H9 (cell line): Measurements from ENCODE around the gene MAPRE3. TPM values are rescaled to one million over a fixed set of nuclear protein-coding genes. Genes with fewer than 3 reads are reported as not detected.

ENCODE experiments used
- DNase-seq: peaks from one replicate; pipeline ENCODE4 v3.0.0-alpha.2; 2017
- H2AFZ ChIP-seq: one replicate; pipeline ENCODE4 v1.6.1; 2013; ENCODE audit warnings: mild to moderate bottlenecking, low read length, control low read depth, moderate library complexity
- H2AK5ac ChIP-seq: 2 replicates; pipeline ENCODE4 v1.6.1; 2013; ENCODE audit warnings: low read length, control low read depth, mixed read lengths; ENCODE audit not compliant: insufficient read length
- H2BK120ac ChIP-seq: one replicate; pipeline ENCODE4 v1.6.1; 2013; ENCODE audit warnings: low read depth, mild to moderate bottlenecking, low read length, control low read depth, inconsistent platforms; ENCODE audit not compliant: poor library complexity, severe bottlenecking
- H2BK12ac ChIP-seq: 2 replicates; pipeline ENCODE4 v1.6.1; 2013; ENCODE audit warnings: low read length, control low read depth, mixed read lengths, low read depth; ENCODE audit not compliant: insufficient read length
- H2BK15ac ChIP-seq: 2 replicates; pipeline ENCODE4 v1.6.1; 2013; ENCODE audit warnings: low read depth, low read length, control low read depth
- H2BK20ac ChIP-seq: one replicate; pipeline ENCODE4 v1.6.1; 2013; ENCODE audit warnings: low read depth, mild to moderate bottlenecking, low read length, control low read depth, inconsistent platforms; ENCODE audit not compliant: poor library complexity, severe bottlenecking
- H2BK5ac ChIP-seq: 2 replicates; pipeline ENCODE4 v1.6.1; 2013; ENCODE audit warnings: low read length, control low read depth, mixed read lengths; ENCODE audit not compliant: insufficient read length
- H3K14ac ChIP-seq: 2 replicates; pipeline ENCODE4 v1.6.1; 2013; ENCODE audit warnings: low read length, control low read depth; ENCODE audit not compliant: insufficient read depth
- H3K18ac ChIP-seq: 2 replicates; pipeline ENCODE4 v1.6.1; 2013; ENCODE audit warnings: low read depth, mild to moderate bottlenecking, mixed read lengths, low read length, control low read depth; ENCODE audit not compliant: insufficient read length
- H3K23ac ChIP-seq: 2 replicates; pipeline ENCODE4 v1.6.1; 2013; ENCODE audit warnings: low read length, control low read depth, mixed read lengths, low read depth; ENCODE audit not compliant: insufficient read length
- H3K23me2 ChIP-seq: 2 replicates; pipeline ENCODE4 v1.6.1; 2013; ENCODE audit warnings: low read depth, mild to moderate bottlenecking, mixed read lengths, low read length, control low read depth; ENCODE audit not compliant: insufficient read length, poor library complexity, severe bottlenecking
- H3K27ac ChIP-seq: 2 replicates; pipeline ENCODE4 v1.5.1; 2013; ENCODE audit warnings: low read length, control low read depth, mixed read lengths, low read depth; ENCODE audit not compliant: insufficient read length
- H3K27me3 ChIP-seq: 2 replicates; pipeline ENCODE4 v1.6.1; 2013; ENCODE audit warnings: low read length, control low read depth, inconsistent platforms; ENCODE audit not compliant: insufficient read depth
- H3K4ac ChIP-seq: 2 replicates; pipeline ENCODE4 v1.6.1; 2013; ENCODE audit warnings: low read depth, mild to moderate bottlenecking, control low read depth, inconsistent platforms, low read length, moderate library complexity
- H3K4me1 ChIP-seq: 2 replicates; pipeline ENCODE4 v1.6.1; 2013; ENCODE audit warnings: low read length, control low read depth, inconsistent platforms; ENCODE audit not compliant: insufficient read depth
- H3K4me2 ChIP-seq: 2 replicates; pipeline ENCODE4 v1.6.1; 2013; ENCODE audit warnings: low read length, control low read depth, mixed read lengths; ENCODE audit not compliant: insufficient read length, insufficient read depth
- H3K56ac ChIP-seq: 2 replicates; pipeline ENCODE4 v1.6.1; 2013; ENCODE audit warnings: low read depth, mild to moderate bottlenecking, mixed read lengths, low read length, control low read depth; ENCODE audit not compliant: insufficient read length
- H3K79me1 ChIP-seq: 2 replicates; pipeline ENCODE4 v1.6.1; 2013; ENCODE audit warnings: low read depth, mild to moderate bottlenecking, moderate library complexity, low read length, control low read depth, inconsistent platforms; ENCODE audit not compliant: insufficient read depth, poor library complexity, severe bottlenecking
- H3K79me2 ChIP-seq: 2 replicates; pipeline ENCODE4 v1.6.1; 2013; ENCODE audit warnings: low read length, control low read depth, inconsistent platforms; ENCODE audit not compliant: insufficient read depth
- H3K9ac ChIP-seq: 2 replicates; pipeline ENCODE4 v1.6.1; 2013; ENCODE audit warnings: low read length, control low read depth, mixed read lengths; ENCODE audit not compliant: insufficient read length; ENCODE audit errors: extremely low read depth
- H3K9me3 ChIP-seq: one replicate; pipeline ENCODE4 v1.6.1; 2013; ENCODE audit warnings: low read depth, low read length, inconsistent platforms; ENCODE audit not compliant: control insufficient read depth
- H3T11ph ChIP-seq: one replicate; pipeline ENCODE4 v1.6.1; 2013; ENCODE audit warnings: mild to moderate bottlenecking, low read length, control low read depth, inconsistent platforms
- H4K20me1 ChIP-seq: one replicate; pipeline ENCODE4 v1.6.1; 2013; ENCODE audit not compliant: control insufficient read depth, insufficient read length, insufficient read depth
- H4K5ac ChIP-seq: 2 replicates; pipeline ENCODE4 v1.6.1; 2013; ENCODE audit warnings: low read depth, mild to moderate bottlenecking, mixed read lengths, low read length, control low read depth; ENCODE audit not compliant: insufficient read length
- H4K8ac ChIP-seq: replicated peaks from 2 replicates; pipeline ENCODE4 v1.6.1; 2013; ENCODE audit warnings: low read length, control low read depth, mixed read lengths, low read depth; ENCODE audit not compliant: insufficient read length
- H4K91ac ChIP-seq: 2 replicates; pipeline ENCODE4 v1.6.1; 2013; ENCODE audit warnings: low read depth, mild to moderate bottlenecking, moderate library complexity, mixed read lengths, low read length, control low read depth; ENCODE audit not compliant: insufficient read length
- H3K27ac Mint-ChIP-seq, 3 experiments: 2 replicates in 2 of 3; 3 replicates in 1 of 3; pipeline ENCODE4 v1.8.0; 2020 to 2021; ENCODE audit warnings: mixed read lengths in 3 of 3, mild to moderate bottlenecking in 1 of 3, moderate library complexity in 1 of 3
- H3K27me3 Mint-ChIP-seq: 2 replicates; pipeline ENCODE4 v1.8.0; 2021; ENCODE audit warnings: low read depth, mild to moderate bottlenecking, moderate library complexity, mixed read lengths
- H3K36me3 Mint-ChIP-seq, 3 experiments: 2 replicates in 2 of 3; 3 replicates in 1 of 3; pipeline ENCODE4 v1.8.0; 2020 to 2021; ENCODE audit warnings: low read depth in 3 of 3, mixed read lengths in 3 of 3; ENCODE audit not compliant: insufficient read depth in 1 of 3
- H3K4me1 Mint-ChIP-seq, 2 experiments: 2 replicates each; pipeline ENCODE4 v1.8.0; 2020; ENCODE audit warnings: mixed read lengths in 2 of 2
- H3K4me3 Mint-ChIP-seq, 2 experiments: 2 replicates in 1 of 2; 3 replicates in 1 of 2; pipeline ENCODE4 v1.8.0; 2020 to 2021; ENCODE audit warnings: mild to moderate bottlenecking in 2 of 2, mixed read lengths in 2 of 2, moderate library complexity in 1 of 2
- H3K9me3 Mint-ChIP-seq, 2 experiments: 2 replicates in 1 of 2; 3 replicates in 1 of 2; pipeline ENCODE4 v1.8.0; 2020; ENCODE audit warnings: mild to moderate bottlenecking in 2 of 2, mixed read lengths in 2 of 2, moderate library complexity in 1 of 2
- CTCF ChIP-seq: fragments of 200-600 bp; sonication (generic); conservative IDR thresholded peaks from 3 replicates; pipeline ENCODE4 v1.8.0; 2021; ENCODE audit warnings: antibody characterized with exemption, mild to moderate bottlenecking
- WGBS: extraction: QIAGEN DNeasy Blood & Tissue Kit; methylation state at CpG from one replicate; pipeline ENCODE4 v1.1.7; 2013; ENCODE audit warnings: missing lambda C conversion rate, low lambda C conversion rate, mixed read lengths; ENCODE audit not compliant: insufficient read length; ENCODE audit errors: extremely low coverage; 5-methylcytosine and 5-hydroxymethylcytosine counted together
- total RNA-seq: library from RNA; stranded (reverse); gene quantifications from 2 replicates; pipeline ENCODE4 v1.2.1, GENCODE V29; 2021

Gene MAPRE3
- total RNA-seq, 1 experiment from 2014 or later: 2.0 TPM

GRCh38 chr2:27057184-27057583 lies 86.7 kb downstream of the MAPRE3 start:
- Histone ChIP-seq H3K23me2 (peaks cover 2% of the 10 kb centered on the region), H3K9me3 (no peaks in the 10 kb centered on the region), H3K27me3 (no peaks in the 10 kb centered on the region), H3K27ac (no peak overlapping the region), H3T11ph (no peak overlapping the region), H2BK20ac (no peak overlapping the region), H4K8ac (no peak overlapping the region), H3K9ac (no peak overlapping the region), H3K18ac (no peak overlapping the region), H4K5ac (no peak overlapping the region), H3K79me2 (no peaks in the 10 kb centered on the region), H2AFZ (no peak overlapping the region), H2BK15ac (no peak overlapping the region), H4K91ac (no peak overlapping the region), H3K79me1 (no peaks in the 10 kb centered on the region), H3K23ac (no peak overlapping the region), H3K4me2 (no peak overlapping the region), H3K14ac (no peak overlapping the region), H2BK120ac (no peak overlapping the region), H4K20me1 (no peaks in the 10 kb centered on the region), H3K4me1 (0 out of 2 replicates have a peak, but pooled peaks cover 3% of the 10 kb centered on the region), H2AK5ac (no peak overlapping the region), H3K4ac (no peak overlapping the region), H3K56ac (no peak overlapping the region), H2BK12ac (no peak overlapping the region), H2BK5ac (no peak overlapping the region)
- DNase-seq: no peak
- H3K27ac Mint-ChIP-seq: no peak overlapping the region
- H3K9me3 Mint-ChIP-seq: no peaks in the 10 kb centered on the region
- H3K4me3 Mint-ChIP-seq: no peak overlapping the region
- H3K27me3 Mint-ChIP-seq: no peaks in the 10 kb centered on the region
- TF ChIP-seq CTCF: no peak
- peaks cover 17 to 64% (median 53%) of the 10 kb centered on the region in 3 experiments; a peak in 6 of 7 replicates for H3K36me3 Mint-ChIP-seq
- peaks cover 2 to 6% of the 10 kb centered on the region in 2 experiments for H3K4me1 Mint-ChIP-seq
- no CpG with 5 or more reads among the region's 6 CpGs for WGBS
